DOHH2 (cell line): ENCODE data around the gene TACR1.
"Not testable (repeated sequence)": the region's sequence is repeated elsewhere in the genome, so short reads cannot be mapped to it uniquely, and the experiment has no call there.

Source experiments
- H3F3A ChIP-seq: fragments of 200-600 bp; sonication (generic), shearing (Covaris generic); 2 replicates; pipeline ENCODE4 v1.6.0; 2016; ENCODE audit warnings: antibody characterized with exemption, mild to moderate bottlenecking; ENCODE audit not compliant: control insufficient read depth, insufficient read depth
- H3K27ac ChIP-seq: fragments of 200-600 bp; sonication (generic); 2 replicates; pipeline ENCODE4 v1.5.1; 2014; ENCODE audit warnings: low read depth, mild to moderate bottlenecking, low read length, moderate library complexity
- H3K27me3 ChIP-seq: fragments of 200-600 bp; sonication (generic); 2 replicates; pipeline ENCODE4 v1.6.1; 2014; ENCODE audit warnings: mild to moderate bottlenecking, low read length, mixed read lengths; ENCODE audit not compliant: control insufficient read depth
- H3K36me3 ChIP-seq: fragments of 200-600 bp; sonication (generic); 2 replicates; pipeline ENCODE4 v1.6.1; 2014; ENCODE audit warnings: mild to moderate bottlenecking, low read length, moderate library complexity, mixed read lengths; ENCODE audit not compliant: control insufficient read depth
- H3K4me1 ChIP-seq: fragments of 200-600 bp; sonication (generic); 2 replicates; pipeline ENCODE4 v1.6.1; 2014; ENCODE audit warnings: mild to moderate bottlenecking, low read length, mixed read lengths; ENCODE audit not compliant: control insufficient read depth
- H3K4me2 ChIP-seq: fragments of 200-600 bp; sonication (generic); 2 replicates; pipeline ENCODE4 v1.6.0; 2014; ENCODE audit warnings: mild to moderate bottlenecking, low read length, moderate library complexity
- H3K4me3 ChIP-seq: fragments of 200-600 bp; sonication (generic); 2 replicates; pipeline ENCODE4 v1.5.1; 2014; ENCODE audit warnings: mild to moderate bottlenecking, low read length, mixed read lengths
- H3K79me2 ChIP-seq: fragments of 200-600 bp; sonication (generic); 2 replicates; pipeline ENCODE4 v1.6.1; 2014; ENCODE audit warnings: mild to moderate bottlenecking, low read length, mixed read lengths; ENCODE audit not compliant: control insufficient read depth
- H3K9me2 ChIP-seq: fragments of 200-600 bp; sonication (generic); replicated peaks from 2 replicates; pipeline ENCODE4 v1.6.1; 2014; ENCODE audit warnings: mild to moderate bottlenecking, low read length, mixed read lengths; ENCODE audit not compliant: control insufficient read depth
- H3K9me3 ChIP-seq: fragments of 200-600 bp; sonication (generic); 2 replicates; pipeline ENCODE4 v1.6.1; 2014; ENCODE audit warnings: antibody characterized with exemption, low read length, mixed read lengths; ENCODE audit not compliant: control insufficient read depth, insufficient read depth
- H4K20me1 ChIP-seq: fragments of 200-600 bp; sonication (generic); 2 replicates; pipeline ENCODE4 v1.6.0; 2014; ENCODE audit warnings: low read depth, mild to moderate bottlenecking, antibody characterized with exemption, low read length, moderate library complexity; ENCODE audit not compliant: control insufficient read depth, insufficient read depth
- EZH2phosphoT487 ChIP-seq: fragments of 200-600 bp; sonication (generic); IDR thresholded peaks from 2 replicates; pipeline ENCODE4 v1.6.1; 2017; ENCODE audit warnings: borderline replicate concordance, mild to moderate bottlenecking, antibody characterized with exemption, low read length, moderate library complexity, mixed read lengths
- TF ChIP-seq, protein P1 (sequence below): fragments of 200-600 bp; sonication (generic); IDR thresholded peaks from one replicate; pipeline ENCODE4 v1.5.1; 2014; ENCODE audit warnings: antibody characterized with exemption, mild to moderate bottlenecking, low read depth, low read length; ENCODE audit not compliant: poor library complexity, severe bottlenecking

The TACR1 gene

DNA sequence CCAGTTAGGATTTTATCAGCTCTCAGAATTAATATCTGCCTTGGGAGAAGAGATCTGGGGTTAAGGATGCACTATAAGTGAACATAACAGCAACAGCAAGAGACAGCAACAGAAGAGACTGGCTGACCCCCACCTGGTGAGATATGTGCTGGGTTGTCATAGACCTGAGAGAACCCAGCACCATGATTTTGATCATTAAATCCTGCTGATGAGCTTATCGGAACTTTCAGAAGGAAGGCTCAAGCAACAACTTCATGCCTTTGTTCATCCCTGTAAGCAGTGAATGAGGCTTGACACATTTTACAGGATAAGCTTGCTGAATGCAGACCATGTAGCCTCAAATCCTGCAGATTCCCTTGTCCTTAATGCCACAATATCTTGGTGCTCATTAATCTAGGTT, 140.9 kb downstream of the TACR1 start:
- Histone ChIP-seq H4K20me1 (no peaks in the 10 kb centered on the region), H3K27me3 (0 out of 2 replicates have a peak, but pooled peaks cover 2% of the 10 kb centered on the region), H3F3A (no peaks in the 10 kb centered on the region), H3K4me2 (no peak overlapping the region), H3K9me3 (no peaks in the 10 kb centered on the region), H3K9me2 (no peaks in the 10 kb centered on the region), H3K4me3 (no peak overlapping the region), H3K4me1 (no peaks in the 10 kb centered on the region), H3K79me2 (no peaks in the 10 kb centered on the region), H3K36me3 (no peaks in the 10 kb centered on the region), H3K27ac (no peak overlapping the region)
- TF ChIP-seq EZH2phosphoT487, result no peak
- TF ChIP-seq, protein P1, sequence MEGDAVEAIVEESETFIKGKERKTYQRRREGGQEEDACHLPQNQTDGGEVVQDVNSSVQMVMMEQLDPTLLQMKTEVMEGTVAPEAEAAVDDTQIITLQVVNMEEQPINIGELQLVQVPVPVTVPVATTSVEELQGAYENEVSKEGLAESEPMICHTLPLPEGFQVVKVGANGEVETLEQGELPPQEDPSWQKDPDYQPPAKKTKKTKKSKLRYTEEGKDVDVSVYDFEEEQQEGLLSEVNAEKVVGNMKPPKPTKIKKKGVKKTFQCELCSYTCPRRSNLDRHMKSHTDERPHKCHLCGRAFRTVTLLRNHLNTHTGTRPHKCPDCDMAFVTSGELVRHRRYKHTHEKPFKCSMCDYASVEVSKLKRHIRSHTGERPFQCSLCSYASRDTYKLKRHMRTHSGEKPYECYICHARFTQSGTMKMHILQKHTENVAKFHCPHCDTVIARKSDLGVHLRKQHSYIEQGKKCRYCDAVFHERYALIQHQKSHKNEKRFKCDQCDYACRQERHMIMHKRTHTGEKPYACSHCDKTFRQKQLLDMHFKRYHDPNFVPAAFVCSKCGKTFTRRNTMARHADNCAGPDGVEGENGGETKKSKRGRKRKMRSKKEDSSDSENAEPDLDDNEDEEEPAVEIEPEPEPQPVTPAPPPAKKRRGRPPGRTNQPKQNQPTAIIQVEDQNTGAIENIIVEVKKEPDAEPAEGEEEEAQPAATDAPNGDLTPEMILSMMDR, result no peak

DNA sequence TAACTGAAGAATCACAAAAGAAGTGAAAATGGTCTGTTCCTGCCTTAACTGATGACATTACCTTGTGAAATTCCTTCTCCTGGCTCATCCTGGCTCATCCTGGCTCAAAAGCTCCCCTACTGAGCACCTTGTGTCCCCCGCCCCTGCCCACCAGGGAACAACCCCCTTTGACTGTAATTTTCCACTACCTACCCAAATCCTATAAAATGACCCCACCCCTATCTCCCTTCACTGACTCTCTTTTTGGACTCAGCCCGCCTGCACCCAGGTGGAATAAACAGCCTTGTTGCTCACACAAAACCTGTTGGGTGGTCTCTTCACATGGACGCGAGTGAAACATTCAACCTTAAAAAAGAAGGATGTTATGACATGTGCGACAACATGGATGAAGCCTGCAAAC, 142.2 kb downstream of the TACR1 start:
- H3K9me2 ChIP-seq, H3F3A ChIP-seq, H3K4me2 ChIP-seq, H3K9me3 ChIP-seq, H3K27ac ChIP-seq, H3K36me3 ChIP-seq, H3K4me1 ChIP-seq, H3K4me3 ChIP-seq, H3K79me2 ChIP-seq, H3K27me3 ChIP-seq, H4K20me1 ChIP-seq: not testable (repeated sequence)

DNA sequence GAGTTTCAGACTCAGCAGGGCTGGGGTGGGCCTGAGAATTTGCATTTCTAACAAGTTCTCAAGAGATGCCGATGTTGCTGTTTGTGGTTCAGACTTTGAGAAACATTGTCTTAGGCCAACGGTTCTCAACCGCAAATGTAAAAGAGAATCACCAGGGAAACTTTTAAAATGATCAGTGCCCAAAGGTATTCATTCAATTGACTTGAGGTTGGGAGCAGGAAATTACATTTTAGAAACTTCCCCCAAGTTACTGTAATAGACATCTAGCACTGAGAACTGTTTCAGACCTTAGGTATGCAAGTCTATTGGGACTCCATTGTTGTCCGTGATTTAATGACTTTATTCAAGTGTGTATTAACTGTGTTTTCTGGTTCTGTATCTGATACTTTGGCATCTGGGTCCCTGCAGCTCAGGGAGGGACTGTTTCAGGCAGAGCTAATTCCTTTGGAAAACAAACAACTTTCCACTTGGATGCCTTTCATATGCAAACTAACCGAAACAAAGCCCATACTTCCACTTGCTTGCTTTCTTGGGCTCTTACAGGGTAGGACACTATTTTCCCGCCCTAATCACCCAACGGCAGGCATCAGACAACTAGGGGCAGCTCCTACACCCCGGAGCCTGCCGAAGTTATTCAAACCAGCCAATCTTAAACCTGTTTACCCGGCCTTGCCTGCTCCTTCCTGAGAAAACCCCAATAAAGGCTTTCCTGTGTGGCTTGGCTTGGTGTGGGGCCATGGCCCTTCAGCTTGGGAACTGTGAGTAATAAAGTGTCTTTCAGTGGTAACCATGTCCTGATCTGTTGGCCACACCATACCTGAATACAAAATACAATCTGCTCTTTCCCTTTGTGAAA, 143.3 kb downstream of the TACR1 start:
- Histone ChIP-seq H3K27me3 (0 out of 2 replicates have a peak, but pooled peaks cover 2% of the 10 kb centered on the region), H3K4me2 (no peak overlapping the region), H3K4me1 (no peaks in the 10 kb centered on the region), H4K20me1 (no peaks in the 10 kb centered on the region), H3F3A (no peaks in the 10 kb centered on the region), H3K9me2 (no peaks in the 10 kb centered on the region), H3K27ac (no peak overlapping the region), H3K79me2 (no peaks in the 10 kb centered on the region), H3K36me3 (no peaks in the 10 kb centered on the region), H3K4me3 (no peak overlapping the region), H3K9me3 (no peaks in the 10 kb centered on the region)
- TF ChIP-seq EZH2phosphoT487, result no peak
- TF ChIP-seq, protein P1, result no peak

DNA sequence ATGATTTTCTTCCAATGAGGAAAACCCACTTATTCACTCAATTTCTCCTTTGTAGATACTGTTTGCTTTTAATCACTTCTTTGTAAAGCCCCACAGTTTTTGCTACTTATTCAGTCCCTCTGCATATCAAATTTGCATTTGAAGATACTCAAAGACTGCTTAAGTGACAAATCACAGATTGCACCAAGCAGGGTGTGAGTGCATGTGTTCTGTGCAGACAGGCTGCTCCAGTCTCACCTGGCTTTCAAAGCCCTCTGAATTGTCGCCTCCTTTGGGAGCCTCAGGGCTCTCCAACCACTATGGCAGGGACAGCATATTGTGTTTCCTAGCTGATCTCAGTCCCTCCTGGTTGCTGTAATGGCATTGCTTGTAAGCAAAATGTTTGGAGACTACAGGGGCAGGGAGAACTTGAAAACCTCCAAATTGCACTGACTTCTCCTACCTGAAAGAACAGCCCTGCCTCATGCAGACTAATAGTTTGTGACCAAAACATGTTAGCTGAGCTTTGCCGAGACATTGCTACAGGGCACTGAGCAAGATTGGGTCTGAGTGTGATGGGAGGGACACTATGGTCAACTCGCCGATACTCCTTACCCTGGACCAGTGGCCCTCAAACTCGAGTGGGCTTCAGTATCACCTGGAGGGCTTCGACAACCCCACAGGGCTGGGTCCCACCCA, 144.0 kb downstream of the TACR1 start:
- Histone ChIP-seq H3K4me1 (no peaks in the 10 kb centered on the region), H3K4me2 (no peak overlapping the region), H3K9me3 (no peaks in the 10 kb centered on the region), H4K20me1 (no peaks in the 10 kb centered on the region), H3K9me2 (no peaks in the 10 kb centered on the region), H3K4me3 (no peak overlapping the region), H3K36me3 (no peaks in the 10 kb centered on the region), H3K27ac (no peak overlapping the region), H3K27me3 (0 out of 2 replicates have a peak, but pooled peaks cover 2% of the 10 kb centered on the region), H3K79me2 (no peaks in the 10 kb centered on the region), H3F3A (no peaks in the 10 kb centered on the region)
- no peak for TF ChIP-seq EZH2phosphoT487
- TF ChIP-seq, protein P1, result no peak
